Erythroblast (primary cell): ENCODE results near the gene HSD11B1.

Experiments
- GATA1 ChIP-seq: IDR thresholded peaks from 2 replicates; pipeline ENCODE4 v1.6.1; 2011; ENCODE audit warnings: low read depth, mild to moderate bottlenecking, control low read depth, low read length, moderate library complexity
- POLR2A ChIP-seq: IDR thresholded peaks from 2 replicates; pipeline ENCODE4 v1.6.1; 2011; ENCODE audit warnings: mild to moderate bottlenecking, low read length

GRCh38 chr1:209738270-209738669 is 33.6 kb downstream of the HSD11B1 start:
- TF ChIP-seq POLR2A (no peak), GATA1 (no peak)
